C4-2B (cell line): Measurements from ENCODE around the gene ABCA8.

ENCODE experiments used
- ZFX ChIP-seq: fragments of 450-650 bp; IDR thresholded peaks from 2 replicates; pipeline ENCODE4 v1.6.1; 2017
- TF ChIP-seq, protein P1 (sequence below): fragments of 450-650 bp; conservative IDR thresholded peaks from 2 replicates; pipeline ENCODE4 v1.5.1; 2017; ENCODE audit warnings: mild to moderate bottlenecking

DNA sequence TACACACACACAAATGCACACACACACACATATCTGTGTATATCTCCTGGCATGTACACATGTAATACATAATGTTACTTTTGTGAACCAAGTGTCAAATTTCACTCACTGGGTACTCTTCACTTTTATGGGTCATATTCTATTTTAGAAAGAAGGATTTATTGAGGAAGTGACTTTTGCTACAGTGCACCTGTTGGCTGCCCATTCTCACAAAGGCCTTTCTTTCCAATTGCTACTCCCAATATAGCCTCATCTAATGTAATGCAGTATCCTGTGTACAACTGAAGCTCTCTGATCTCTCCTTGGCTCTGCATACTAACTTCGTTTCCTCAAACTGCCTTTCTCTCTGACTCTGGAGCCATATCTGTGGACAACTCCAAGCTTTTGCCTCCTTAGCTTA is 107.5 kb downstream of the ABCA8 start:
- TF ChIP-seq, protein P1, sequence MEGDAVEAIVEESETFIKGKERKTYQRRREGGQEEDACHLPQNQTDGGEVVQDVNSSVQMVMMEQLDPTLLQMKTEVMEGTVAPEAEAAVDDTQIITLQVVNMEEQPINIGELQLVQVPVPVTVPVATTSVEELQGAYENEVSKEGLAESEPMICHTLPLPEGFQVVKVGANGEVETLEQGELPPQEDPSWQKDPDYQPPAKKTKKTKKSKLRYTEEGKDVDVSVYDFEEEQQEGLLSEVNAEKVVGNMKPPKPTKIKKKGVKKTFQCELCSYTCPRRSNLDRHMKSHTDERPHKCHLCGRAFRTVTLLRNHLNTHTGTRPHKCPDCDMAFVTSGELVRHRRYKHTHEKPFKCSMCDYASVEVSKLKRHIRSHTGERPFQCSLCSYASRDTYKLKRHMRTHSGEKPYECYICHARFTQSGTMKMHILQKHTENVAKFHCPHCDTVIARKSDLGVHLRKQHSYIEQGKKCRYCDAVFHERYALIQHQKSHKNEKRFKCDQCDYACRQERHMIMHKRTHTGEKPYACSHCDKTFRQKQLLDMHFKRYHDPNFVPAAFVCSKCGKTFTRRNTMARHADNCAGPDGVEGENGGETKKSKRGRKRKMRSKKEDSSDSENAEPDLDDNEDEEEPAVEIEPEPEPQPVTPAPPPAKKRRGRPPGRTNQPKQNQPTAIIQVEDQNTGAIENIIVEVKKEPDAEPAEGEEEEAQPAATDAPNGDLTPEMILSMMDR = no peak
- no peak for TF ChIP-seq ZFX
